Stimulated activated CD4-positive, alpha-beta T cell treated with anti-CD3 and anti-CD28 coated beads, TNF-alpha, amount 100 ng/mL, for 1 hour (primary cell): ENCODE data around the gene RRM2.
"Not testable (repeated sequence)": the region's sequence is repeated elsewhere in the genome, so short reads cannot be mapped to it uniquely, and the experiment has no call there.

Experiments
- DNase-seq, 3 donors: peaks; one replicate each; pipeline ENCODE4 v3.0.0-alpha.2; 2020; ENCODE audit warnings: low read depth in 3 of 3, low spot score in 1 of 3

Gene RRM2

DNA sequence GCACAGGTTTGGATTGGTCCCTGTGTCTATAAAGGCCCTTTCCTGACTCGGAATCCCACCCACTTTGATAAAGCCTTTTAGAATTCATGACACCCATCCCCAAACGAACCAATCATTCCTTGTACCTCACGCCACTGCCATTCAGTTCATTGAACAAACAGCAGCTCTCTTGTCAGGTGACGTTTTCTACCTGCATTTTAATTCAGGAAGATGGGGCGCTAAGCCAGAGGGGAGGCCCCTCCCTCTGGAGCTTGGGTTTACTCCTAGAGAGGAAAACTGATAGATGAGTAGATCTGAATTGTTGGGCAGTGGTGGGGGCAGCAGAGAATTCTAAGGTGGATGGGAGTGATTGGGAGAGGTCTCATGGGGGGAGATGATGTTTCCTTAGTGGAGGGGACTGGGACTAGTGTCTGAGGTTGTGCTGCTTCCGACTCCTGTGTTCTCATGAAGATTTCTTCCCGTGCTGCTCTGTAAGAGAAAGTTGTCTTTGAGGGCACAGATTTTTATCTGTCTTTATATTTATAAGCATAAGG lies 9.6 kb downstream of the RRM2 start:
- no peak for DNase-seq

DNA sequence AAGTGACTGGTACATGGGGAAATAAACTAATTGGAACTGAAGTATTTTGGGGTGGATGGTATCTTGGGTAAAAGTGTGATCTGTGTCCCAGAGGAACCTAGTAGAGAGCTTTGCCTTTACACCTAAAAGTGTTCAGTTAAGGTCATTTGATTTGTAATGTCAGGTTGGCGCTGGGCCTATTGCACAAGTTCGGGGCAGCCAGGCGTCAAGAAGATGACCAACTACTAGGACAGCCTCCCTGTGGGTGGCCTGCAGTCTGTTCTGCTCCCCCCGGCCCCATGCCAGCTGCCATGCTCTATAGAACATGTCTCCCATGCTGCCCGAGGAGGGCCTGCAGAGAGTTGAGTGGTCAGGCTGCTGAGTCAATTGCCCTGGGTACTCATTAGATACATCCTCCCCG lies 10.1 kb downstream of the RRM2 start:
- DNase-seq = no peak

DNA sequence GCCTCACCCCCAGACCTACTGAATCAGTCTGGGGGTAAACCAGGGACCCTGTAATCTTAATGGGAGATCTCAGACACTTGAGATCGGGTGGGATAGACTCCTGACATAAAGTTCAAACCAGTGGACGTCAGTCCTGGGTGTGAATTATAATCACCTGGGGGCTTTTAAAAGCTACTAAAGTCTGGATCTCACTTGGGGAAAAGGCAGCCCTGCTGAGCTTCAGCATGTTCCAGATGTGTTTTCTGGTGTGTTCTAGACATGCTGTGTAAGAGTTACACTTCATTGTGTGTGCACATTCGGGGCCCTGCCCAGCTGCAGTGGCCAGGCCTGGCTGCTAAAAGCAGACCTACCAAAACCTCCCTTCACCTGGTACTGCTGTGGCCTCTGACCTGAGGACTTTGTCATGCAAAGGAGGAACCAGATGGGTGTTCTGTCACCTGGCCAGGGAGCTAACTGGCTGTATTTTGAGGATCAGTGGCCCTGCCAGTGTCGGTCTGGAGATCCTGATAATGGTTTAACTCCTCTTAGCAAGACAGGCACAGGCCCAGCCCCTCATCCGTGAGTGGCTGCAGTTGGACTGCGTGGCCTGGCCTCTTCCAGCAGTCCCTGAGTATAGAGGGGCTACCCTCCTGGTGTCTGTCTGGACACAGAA lies 10.6 kb downstream of the RRM2 start:
- no peak for DNase-seq

DNA sequence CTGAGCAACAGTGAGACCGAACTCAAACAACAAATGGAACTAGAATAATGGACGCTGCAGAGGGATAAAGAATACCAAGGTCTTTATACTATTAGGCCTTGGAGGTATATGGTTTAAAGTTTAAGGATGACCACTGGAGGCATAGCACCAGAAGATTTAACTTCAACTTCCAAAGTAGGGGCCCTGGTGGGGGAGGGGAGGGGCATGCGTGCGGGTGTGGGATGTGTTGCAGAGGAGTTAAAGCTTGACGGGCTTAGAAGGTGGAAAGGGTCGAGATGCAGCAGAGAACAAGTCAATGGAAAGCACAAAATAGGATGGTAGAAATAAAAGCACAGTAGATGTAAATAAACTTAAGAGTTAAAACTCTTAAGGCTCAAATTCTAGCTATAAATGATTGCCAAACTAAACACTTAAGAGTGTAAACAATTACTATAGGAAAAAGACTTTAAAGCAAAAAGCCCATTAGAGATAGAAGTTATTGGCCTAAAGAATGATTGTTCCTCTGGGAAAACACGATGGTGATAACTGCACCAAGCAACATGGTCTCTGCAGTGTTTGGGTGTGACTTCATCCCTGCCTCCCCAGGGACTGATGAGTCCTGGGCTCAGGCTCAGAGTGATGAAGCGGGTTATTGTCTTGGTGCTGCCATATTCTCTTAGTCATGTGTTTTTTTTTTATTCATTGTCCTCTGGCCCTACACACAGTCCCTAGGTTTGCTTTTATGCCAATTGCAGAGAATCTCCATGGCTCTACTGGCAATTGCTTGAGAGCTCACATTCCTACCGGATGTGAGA lies 13.0 kb downstream of the RRM2 start:
- no peak for DNase-seq

DNA sequence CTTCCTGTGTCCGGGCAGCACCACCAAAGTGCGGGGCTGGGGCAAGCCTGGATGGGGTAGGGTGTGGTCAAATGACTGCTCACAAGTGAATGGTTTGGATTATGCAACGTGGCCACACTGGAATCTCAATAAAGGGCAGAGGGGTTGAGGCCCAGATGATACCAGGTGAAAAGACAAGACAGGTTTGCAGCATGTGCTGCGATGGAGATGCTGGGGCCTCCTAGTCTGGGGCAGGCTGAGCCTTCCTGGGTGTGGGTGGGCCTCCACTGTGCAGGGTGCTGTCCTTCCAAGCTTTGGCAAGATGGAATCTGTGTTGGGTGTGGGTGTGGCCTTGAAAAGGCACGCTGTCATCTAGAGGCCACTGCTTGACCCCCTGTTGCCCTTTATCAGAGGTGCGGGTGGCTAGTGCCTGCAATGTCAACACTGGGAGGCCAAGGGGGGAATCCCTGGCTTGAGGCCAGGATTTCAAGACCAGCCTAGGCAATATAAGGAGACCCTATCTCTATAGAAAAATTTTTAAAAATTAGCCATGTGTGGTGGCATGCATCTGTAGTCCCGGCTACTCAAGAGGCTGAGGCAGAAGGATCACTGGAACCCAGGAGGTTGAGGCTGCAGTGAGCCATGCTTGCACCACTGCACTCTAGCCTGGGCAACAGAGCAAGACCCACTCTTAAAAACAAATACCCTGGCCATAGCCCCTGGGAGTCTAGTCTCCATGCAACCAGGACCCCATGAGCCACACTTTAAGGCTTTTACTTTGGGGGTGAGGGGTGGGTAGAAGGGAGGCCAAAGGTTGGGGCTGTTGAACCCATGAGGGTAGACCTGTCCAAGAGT lies 13.8 kb downstream of the RRM2 start:
- DNase-seq = no peak

DNA sequence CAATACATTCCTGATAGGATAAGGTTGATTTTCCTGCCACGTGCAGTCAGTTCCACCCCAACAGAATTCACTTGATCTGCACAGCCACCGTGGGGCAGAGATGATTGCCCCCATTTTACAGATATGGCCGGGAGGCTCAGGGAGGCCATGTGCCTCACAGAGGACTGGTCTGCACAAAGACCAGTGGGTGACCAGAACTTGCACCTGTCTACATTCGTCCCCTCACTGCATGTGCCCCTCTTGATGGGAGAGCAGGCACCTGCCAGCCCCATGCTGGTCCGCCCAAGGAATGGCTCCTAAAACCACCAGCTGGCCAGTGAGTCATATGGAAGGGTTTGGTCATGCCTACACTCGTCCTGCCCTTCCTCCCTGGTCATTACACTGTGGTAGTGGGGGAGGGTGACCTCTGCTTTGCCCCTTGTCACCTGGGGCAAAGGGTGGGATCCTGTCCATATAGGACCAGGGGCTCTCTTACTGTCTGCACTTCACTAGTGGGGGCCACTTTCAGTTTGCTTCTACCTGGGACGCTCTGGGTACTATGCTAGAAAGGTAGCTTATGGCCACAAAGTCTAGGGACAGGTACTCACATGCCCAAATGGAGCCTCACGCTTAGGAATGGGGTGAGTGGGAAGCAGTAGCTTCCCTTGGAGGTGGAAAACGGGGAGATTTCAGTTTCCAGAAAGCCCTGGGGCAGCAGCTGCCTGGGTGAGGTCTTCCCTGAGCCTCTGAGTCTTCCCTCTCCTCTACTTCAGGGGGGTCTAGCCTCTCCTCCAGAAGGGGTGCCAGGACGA lies 14.7 kb downstream of the RRM2 start:
- DNase-seq = no peak

DNA sequence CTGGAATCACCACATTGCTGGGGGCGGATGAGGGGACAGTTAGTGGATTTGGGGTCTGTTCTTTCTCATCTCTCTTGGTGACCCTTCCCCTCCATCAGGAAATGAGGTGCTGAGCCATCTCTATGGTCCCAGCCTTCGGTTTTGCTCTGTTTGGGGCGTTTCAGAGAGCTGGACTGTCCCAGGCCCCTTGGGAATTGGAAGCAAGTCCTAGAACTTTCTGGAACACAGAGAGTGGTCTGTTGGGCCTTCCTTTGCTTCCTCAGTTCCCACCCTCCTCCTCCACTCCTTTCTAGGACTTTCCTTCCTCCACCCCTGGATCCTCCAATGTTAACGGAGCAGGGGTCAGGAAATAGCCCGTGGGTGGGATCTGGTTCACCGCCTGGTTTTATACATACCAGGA lies 17.0 kb downstream of the RRM2 start:
- DNase-seq = no peak

DNA sequence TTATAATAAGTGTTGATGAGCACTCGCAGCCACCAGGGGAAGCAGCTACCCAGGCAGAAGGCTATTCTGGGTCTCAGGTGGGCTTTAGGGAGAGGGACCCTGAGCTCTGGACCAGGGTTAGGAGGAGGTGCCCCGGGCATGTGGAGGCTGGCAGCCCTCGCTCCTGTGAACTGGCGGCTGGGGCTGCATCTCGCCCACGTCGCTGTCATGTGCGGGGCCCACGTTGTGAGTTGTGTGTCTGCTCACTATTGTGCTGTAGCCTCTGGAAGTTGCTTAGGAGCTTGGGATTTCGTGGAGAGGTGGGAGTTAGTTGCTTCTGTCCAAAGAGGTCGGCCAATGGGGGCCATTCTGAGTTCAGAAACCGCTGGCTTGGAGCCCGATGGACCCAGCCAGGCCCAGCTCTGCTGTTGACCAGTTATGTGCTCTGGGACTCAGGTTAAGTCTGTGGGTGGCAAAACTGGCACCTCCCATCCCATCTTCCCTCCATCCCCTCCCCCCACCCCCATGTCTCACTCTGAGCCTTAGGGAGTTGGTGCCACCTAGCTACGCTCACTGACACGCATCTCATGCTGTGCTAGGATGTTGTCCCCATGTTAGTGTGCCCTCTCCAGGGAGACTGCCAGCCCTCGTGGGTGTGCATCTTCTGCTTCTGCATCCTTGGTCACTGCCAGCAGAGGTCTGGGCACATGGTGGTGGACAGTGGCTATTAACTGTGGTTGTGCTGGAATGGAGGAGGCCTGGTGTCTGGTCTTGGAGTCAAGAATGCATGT lies 18.5 kb downstream of the RRM2 start:
- DNase-seq = no peak

DNA sequence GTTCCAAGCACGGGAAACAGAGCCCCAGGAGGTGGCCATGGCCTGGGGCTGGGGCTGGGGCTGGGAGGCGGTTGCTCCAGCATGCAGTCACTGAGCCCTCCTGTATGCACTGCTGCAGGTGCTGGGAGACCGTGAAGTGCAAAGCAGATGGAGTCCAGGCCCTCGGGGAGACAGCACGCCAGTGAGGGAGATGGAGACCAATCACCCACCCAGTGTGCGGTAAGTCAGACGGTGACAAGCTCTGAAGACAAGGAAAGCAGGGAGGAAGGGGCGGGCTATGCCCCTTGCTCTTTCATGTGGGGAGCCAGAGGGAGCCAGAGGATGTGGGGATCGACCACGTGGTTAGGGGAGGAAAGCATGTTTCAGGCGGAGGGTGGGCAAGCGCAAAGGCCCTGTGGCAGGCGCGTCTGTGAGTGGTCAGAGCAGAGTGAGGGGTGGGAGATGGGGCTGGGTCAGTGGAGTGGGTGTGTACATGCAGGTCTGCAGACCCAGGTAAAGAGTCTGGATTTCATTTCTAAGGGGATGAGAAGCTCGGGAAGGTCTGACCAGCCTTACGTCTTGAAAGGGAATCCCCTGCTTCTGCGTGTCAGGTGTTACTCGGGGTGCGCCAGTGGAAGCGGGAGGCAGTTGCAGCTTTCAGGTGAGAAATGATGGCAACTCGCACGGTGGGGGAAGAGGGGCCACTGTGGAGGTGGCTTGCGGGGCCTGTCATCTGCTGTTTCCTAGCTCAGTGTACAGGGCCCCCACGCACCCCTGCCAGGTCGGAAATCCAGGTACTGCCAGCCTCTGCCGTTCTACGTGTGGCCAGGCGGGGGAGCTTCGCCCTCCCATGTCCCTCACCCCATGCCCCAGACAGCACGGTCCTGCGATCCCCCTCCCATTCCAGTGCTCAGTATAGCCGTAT lies 19.4 kb downstream of the RRM2 start:
- DNase-seq = no peak

DNA sequence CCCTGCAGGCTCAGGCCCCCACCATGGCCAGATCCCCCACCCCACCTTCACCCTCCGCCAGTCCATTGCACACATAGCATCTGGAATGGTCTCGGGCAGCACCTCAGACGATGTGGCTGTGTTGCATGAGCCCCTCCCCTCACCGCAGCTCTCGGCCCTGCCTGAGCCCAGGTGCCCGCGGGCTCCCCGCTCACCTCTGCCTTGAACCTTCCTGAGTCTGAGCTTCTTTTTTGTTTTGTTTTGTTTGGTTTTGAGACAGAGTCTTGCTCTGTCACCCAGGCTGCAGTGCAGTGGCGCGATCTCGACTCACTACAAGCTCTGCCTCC lies 20.1 kb downstream of the RRM2 start:
- no peak for DNase-seq

DNA sequence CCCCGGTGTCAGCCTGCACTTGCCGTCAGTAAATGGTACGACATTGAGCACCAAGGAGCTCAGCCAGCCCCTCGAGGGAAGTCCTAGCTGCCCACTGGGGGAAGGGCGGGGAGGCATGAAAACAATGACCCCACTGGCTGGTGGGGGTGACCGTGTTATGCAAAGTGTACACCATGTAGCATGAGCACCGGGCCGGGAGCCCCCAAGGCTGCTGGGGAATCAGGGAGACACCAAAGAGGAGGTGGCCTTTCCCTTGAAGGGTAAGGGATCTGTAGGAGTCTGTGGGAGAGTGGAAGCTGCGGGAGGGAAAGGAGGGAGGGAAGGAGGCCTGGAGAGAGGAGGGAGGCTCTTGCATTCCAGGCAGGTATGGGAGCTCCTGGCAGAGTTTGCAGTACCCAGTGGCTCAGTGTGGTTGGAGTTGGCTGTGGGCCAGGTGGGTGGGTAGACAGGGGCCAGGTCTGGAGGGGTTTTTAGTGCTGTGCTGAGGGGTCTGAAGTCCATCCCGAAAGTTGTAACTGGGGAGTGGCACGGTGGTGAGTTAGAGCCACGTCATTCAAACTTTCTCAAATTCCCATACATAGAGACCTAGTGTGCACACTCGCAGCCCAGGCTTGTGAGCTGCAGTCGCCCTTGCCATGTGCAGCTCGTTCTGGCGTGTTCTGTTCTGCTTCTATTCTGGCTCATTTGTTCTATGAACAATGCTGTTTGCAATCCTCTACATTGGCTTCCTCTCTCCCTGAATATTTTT lies 22.4 kb downstream of the RRM2 start:
- DNase-seq = no peak

DNA sequence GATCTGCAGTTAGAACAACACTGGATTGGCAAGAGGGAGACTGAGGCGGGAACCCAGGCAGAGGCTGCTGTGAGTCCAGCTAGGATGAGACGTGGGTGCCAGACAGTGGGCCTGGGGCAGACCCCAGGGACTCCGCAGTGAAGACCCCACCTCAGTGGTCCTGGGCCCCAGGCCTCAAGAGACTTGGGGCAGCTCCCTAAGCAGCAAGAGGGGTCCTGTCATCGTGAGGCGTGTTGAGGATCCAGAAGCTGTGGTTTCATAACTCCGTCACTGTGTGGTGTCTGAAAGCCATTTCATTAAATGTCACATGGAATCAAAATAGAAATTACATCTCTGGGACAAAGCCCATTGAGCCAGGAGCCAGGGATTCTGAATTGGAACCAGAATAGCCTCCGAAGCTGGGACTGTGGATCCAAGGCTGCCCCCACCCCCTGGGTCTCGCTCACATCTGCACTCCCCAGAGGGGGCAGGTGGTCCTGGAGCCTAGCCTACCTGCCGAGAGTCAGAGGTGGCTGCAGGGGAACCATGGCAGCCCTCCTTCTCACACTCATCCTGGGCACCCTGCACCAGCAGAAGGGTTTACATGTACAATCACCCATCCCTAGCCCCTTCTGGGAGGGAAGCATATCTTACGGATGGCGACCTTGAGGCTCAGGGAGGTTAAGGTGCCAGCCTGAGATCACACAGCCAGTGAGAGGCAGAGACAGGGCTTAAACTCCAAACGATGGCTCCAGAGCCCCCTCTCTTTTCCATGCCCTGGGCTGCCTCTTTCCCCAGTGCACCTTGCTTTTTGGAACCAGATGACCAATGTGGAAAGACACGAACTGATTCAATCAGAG lies 23.2 kb downstream of the RRM2 start:
- no peak for DNase-seq

DNA sequence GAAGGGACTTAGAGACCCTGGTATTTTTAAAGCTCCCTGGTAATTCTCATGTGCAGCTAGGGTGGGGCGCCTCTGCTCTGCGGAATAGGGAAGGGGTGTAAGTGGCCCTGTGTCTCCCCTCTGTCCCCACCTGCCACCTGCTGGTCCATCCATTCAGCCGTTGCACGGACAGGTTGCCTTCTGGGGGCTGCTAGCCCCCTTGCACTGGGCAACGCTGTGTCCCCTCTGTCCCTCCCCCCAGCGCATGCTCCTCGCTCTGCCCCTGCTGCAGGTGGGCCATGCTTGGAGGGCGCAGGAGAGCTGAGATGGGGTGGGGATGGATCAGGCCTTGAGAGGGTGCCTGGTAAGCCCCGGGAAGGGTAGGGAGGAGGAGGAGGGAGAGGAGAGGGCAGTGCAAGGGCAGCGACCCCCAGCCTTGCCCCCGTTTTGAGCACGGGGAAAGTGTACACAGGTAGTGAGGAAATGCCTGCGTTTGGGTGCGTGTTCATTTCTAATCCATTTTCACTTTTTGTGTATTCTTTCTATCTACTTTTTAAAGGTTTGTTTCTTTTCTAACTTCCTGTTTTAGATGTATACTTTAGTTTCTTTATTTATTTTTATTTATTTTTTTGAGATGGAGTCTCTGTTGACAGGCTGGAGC lies 23.9 kb downstream of the RRM2 start:
- no peak for DNase-seq

DNA sequence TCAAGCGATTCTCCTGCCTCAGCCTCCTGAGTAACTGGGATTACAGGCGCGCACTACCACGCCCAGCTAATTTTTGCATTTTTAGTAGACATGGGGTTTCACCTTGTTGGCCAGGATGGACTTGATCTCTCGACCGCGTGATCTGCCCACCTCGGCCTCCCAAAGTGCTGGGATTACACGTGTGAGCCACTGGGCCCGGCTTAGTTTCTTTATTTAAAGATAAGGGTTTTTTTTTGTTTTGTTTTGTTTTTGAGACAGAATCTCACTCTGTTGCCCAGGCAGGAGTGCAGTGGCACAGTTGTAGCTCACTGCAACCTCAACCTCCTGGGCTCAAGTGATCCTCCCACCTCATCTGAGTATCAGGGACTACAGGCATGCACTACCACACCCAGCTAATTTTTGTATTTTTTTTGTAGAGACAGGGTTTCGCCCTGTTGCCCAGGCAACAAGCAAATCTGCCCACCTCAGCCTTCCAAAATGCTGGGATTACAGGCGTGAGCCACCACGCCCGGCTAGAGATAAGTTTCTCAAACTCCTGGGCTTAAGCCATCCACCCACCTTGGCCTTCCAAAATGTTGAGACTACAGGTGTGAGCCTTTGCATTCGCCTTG lies 24.6 kb downstream of the RRM2 start:
- not testable (repeated sequence) for DNase-seq

DNA sequence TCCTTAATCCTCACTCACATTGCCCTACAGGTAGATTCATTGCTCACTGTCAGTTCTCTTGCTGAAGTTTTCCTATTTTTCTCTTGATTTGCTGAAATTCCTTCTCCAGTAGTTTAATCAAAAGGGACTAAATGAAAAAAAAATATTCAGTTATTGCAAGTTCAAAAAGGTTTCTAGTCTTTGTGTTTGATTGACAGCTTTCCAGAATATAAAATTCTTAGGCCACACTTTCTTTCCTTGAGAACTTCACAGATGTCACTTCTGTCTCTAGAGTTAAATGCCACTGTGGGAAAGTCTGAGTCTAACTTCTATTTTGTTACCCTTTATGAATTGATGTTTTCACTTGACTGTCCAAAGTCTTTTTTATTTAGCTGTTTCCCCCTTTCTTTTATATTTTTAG lies 25.7 kb downstream of the RRM2 start:
- DNase-seq = no peak

DNA sequence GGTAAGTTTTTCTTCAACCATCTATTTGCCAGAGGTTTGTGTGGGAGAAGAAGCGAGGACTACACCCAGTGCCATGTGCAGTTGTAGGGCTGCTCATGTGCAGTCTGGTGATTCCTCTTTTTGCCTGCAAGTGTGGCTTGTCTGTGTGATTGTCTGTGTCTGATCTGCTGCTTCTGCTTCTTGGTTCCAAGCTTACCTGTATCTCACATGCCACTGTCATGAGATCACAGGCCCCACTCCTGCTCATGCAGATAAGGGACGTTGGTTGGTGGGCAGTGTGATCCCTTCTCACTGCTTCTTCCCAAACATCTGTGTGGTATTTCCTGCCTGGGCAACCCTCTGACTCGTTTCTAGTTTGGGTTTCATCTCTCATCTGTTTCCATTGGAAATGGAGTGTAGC lies 27.1 kb downstream of the RRM2 start:
- DNase-seq = no peak

DNA sequence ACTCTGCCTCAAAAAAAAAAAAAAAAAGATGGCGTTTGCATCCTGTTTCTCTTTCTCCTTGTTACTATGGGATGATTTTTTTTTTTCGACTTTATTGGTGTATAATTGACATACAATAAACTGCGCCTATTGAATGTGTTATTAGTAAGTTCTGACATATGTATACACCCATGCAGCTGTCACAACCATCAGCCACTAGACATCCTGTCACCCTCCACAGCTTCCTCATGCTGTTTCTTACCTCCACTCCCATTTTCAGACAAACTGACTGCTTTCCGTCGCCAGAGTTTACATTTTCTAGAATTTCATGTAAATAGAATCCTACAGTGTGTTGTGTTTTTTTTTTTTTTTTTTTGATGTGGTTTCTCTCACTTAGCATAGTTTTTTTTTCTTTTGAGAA lies 27.9 kb downstream of the RRM2 start:
- DNase-seq = no peak
